Endometrial microvascular endothelial cells (primary cell): Measurements from ENCODE around the gene TXNL4A. TPM values are rescaled to one million over a fixed set of nuclear protein-coding genes. Genes with fewer than 3 reads are reported as not detected.

ENCODE experiments used
- in situ Hi-C: cut with HindIII; loops from 2 replicates; pipeline ENCODE4 v1.10.0; 2017; ENCODE audit warnings: low sequenced_read_pairs, low pct_unique_long_range_greater_than_20kb; ENCODE audit errors: inconsistent ontology term
- total RNA-seq: library from RNA; depleted of rRNA; stranded (reverse); fragments of >200 nt; gene quantifications from one replicate; pipeline ENCODE4 v1.2.3, GENCODE V29; 2015; ENCODE audit errors: inconsistent ontology term

Gene TXNL4A
- total RNA-seq, 1 donor from 2014 or later: 59.3 TPM

DNA sequence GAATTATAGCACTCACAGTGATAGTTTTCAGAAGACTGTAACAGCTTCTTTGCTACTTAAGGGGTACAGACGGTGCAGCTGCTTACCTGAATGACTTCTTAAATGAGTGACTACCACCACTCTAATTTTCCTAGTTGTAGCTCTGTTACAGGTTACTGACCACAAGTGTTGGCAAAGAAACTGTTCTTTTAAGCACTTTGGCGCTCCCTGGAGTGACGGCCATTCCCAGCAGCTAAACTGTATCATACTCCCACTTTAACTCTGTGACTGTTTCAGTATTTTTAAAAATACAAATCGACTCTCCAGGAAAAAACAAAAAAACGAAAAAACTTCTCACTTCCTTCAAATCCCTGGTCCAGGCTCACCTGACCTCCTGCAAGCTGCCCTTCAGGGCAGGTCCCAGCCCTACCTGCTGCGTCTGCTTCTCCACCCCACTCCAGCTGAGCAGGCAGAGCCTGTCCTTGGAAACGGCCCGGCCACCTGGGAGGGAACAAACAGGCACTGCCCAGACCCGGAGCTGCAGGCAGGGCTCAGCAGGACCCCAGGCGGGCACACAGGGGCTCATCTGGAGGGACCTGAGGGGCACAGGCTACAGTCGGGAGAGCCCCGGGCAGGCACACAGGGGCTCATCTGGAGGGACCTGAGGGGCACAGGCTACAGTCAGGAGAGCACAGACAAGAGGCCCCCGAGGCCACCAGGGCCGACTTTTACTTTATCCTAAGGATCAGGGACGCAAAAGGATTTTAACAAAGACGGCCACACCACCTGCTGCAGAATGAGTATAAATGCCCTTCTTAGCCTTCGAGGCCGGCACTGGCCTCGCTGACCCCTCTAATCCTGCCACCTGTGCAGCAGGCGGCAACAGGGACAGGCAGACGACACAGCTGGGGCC, 61.4 kb downstream of the TXNL4A start:
- in situ Hi-C loops: no loop called here

DNA sequence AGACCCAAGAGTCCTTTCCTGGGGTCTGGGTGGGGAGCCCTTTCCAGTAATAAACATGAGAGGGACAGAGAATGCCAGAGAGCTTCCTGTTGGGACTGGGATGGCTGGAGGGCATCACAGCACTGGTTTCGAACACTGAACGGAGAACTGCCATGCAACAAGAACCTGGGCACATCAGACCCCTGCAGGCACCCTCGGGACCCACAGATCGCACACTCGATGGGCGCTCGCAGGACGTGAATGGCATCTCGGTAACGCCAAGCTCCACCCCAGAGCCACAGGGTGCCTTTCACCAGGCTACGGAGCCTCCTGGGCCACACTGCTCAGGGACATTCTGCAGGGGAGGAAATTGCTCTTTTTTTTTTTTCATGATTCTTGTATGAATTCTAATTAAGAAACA, 62.1 kb downstream of the TXNL4A start:
- in situ Hi-C loops: no loop called here

- in situ Hi-C loops: no loop called here
Observed at GRCh38 chr18:79924814-79925731, 63.3 kb downstream of the TXNL4A start.

DNA sequence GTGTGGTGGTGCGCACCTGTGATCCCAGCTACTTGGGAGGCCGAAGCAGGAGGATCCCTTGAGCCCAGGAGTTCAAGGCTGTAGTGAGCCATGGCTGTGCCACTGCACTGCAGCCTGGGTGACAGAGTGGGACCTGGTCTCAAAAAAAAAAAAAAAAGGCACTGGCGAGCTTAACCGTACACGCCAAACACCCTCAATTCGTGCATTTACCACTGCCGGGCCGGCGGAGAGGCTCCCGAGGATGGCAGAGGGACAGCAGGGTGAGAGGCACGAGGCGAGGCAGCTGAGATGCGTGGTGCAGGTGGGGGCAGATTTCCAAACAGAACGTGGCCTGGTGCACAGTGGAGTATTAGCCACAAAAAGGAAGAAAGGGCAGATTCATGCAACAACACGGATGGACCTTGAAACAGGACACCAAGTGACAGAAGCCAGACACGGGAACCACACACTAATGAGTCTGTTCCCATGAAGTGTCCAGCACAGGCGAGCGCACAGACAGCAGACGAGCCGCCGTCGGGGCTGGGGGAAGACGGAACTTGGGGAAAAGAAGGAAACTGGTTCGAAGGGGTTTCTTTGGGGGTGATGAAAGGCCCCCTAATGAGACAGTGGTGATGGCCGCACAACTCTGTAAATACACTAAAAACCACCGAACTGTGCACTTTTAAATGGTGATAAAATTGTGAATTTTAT, 64.3 kb downstream of the TXNL4A start:
- in situ Hi-C loops: no loop called here

DNA sequence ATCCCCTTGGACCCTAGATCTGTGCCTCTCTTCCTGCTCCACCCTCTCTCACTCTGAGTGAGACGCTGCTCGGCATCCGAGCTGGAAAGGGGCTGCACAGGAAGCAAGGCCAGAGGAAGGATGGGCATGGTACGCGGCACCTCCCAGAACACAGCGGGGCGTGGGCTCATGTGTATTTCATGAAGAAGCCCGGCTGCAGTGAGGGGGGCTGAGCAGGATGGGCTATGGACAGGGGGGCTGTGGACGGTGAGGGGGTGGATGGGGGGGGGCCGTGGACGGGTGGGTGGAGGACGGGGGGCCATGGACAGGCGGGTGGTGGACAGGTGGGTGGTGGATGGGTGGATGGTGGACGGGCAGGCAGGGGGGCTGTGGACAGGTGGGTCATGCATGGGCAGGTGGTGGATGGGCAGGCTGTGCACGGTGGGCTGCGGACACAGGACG, 65.4 kb downstream of the TXNL4A start:
- in situ Hi-C loops: no loop called here

DNA sequence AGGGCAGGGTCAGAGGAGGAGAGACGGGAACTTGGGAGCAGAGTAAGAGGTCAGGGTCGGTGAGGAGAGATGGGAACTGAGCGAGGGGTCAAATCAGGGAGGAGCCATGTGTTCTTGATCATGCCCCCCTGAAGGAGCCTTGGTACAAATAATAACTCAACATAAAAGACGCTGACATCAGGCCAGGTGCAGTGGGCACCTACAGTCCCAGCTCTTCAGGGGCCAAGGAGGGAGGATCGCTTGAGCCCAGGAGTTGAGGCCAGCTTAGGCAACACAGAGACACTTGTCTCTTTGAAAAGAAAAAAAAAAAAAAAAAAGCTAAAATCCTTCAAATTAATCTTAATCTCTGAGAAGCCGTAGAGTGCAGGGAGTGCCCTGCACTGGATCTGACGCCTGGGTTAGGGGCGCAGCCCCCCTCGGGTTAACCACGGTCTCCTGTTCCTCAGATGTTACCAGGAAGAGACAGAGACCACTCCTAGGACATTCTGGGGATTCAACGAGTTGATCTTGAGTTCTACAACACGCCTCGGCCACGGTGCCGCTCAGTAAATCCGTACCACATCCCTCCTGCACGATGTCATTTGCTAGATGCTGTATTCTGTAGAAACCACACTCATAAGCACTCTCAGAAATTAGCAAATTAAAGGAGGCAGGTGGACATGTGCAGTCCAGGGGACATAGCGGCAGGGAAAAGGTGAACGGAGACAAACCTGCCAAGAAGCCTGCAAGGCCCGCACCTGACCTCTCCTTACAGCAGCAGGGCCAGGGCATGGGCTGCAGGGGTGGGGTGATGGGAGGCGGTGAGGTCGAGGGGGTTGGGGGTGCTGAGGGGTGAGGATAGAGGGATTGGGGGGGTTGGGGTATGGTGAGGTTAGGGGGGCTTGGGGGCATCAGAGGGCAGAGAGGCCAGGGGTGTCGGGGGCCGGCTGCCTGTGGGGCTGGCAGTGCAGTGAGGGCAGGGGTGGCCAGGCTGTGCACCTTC, 66.1 kb downstream of the TXNL4A start:
- in situ Hi-C loops: no loop called here

Other genes starting within 250 kb of the TXNL4A start
- not detected for gene KCNG2, start 190.6 kb downstream of the TXNL4A start, total RNA-seq
- gene SLC66A2, start 36.9 kb downstream of the TXNL4A start, total RNA-seq: 44.9 TPM
- 1.2 TPM for gene HSBP1L1, start 23.9 kb downstream of the TXNL4A start, total RNA-seq
- 29.5 TPM for gene RBFA, start 45.9 kb upstream of the TXNL4A start, total RNA-seq
- 11.3 TPM for gene ADNP2, start 120.7 kb upstream of the TXNL4A start, total RNA-seq